Neural cell (in vitro differentiated cells): ENCODE results near the gene PCOLCE2. TPM values are rescaled to one million over a fixed set of nuclear protein-coding genes. Genes with fewer than 3 reads are reported as not detected.
"Not testable (repeated sequence)": the region's sequence is repeated elsewhere in the genome, so short reads cannot be mapped to it uniquely, and the experiment has no call there.

Experiments used
- H2AFZ ChIP-seq: fragments of 200-600, 300-800 bp; sonication (generic), shearing (Covaris generic); 2 replicates; pipeline ENCODE4 v1.6.0; 2014; ENCODE audit warnings: low read depth, mild to moderate bottlenecking, antibody characterized with exemption, low read length, moderate library complexity
- H3F3A ChIP-seq: fragments of 200-600 bp; shearing (Covaris generic); 2 replicates; pipeline ENCODE4 v1.6.1; 2016; ENCODE audit warnings: mild to moderate bottlenecking, moderate library complexity, mixed read lengths, antibody characterized with exemption, low read length; ENCODE audit not compliant: insufficient read depth, poor library complexity, severe bottlenecking
- H3K27ac ChIP-seq: fragments of 200-600, 300-800 bp; sonication (generic), shearing (Covaris generic); 2 replicates; pipeline ENCODE4 v1.5.1; 2014; ENCODE audit warnings: mild to moderate bottlenecking, low read length, moderate library complexity
- H3K27me3 ChIP-seq: fragments of 300-800, 200-600 bp; sonication (generic), shearing (Covaris generic); 2 replicates; pipeline ENCODE4 v1.6.0; 2014; ENCODE audit warnings: mild to moderate bottlenecking, low read depth, low read length, moderate library complexity; ENCODE audit not compliant: insufficient read depth
- H3K36me3 ChIP-seq: fragments of 300-800, 200-600 bp; sonication (generic), shearing (Covaris generic); 2 replicates; pipeline ENCODE4 v1.5.1; 2014; ENCODE audit warnings: mild to moderate bottlenecking, antibody characterized with exemption, low read length, moderate library complexity; ENCODE audit not compliant: insufficient read depth
- H3K4me2 ChIP-seq: fragments of 300-800, 200-600 bp; sonication (generic), shearing (Covaris generic); 2 replicates; pipeline ENCODE4 v1.6.0; 2014; ENCODE audit warnings: mild to moderate bottlenecking, low read length
- H3K4me3 ChIP-seq: fragments of 300-800, 200-600 bp; sonication (generic), shearing (Covaris generic); 2 replicates; pipeline ENCODE4 v1.5.1; 2014; ENCODE audit warnings: mild to moderate bottlenecking, low read length, moderate library complexity
- H3K79me2 ChIP-seq: fragments of 200-600 bp; shearing (Covaris generic); replicated peaks from 2 replicates; pipeline ENCODE4 v1.6.0; 2014; ENCODE audit warnings: mild to moderate bottlenecking, low read length, moderate library complexity; ENCODE audit not compliant: insufficient read depth
- H3K9ac ChIP-seq: fragments of 300-800, 200-600 bp; sonication (generic), shearing (Covaris generic); 2 replicates; pipeline ENCODE4 v1.6.1; 2016; ENCODE audit warnings: mild to moderate bottlenecking, low read length, mixed read lengths
- H3K9me2 ChIP-seq: fragments of 200-600 bp; shearing (Covaris generic); 2 replicates; pipeline ENCODE4 v1.6.1; 2016; ENCODE audit warnings: mild to moderate bottlenecking, low read length, mixed read lengths; ENCODE audit not compliant: insufficient read depth
- H3K9me3 ChIP-seq: fragments of 200-600, 300-800 bp; sonication (generic), shearing (Covaris generic); 2 replicates; pipeline ENCODE4 v1.6.1; 2016; ENCODE audit warnings: mild to moderate bottlenecking, mixed run types, low read length, moderate library complexity, mixed read lengths
- H4K20me1 ChIP-seq: fragments of 200-600 bp; shearing (Covaris generic); 2 replicates; pipeline ENCODE4 v1.6.1; 2016; ENCODE audit warnings: mild to moderate bottlenecking, mixed run types; ENCODE audit not compliant: insufficient read depth
- CTCF ChIP-seq: fragments of 450-650 bp; IDR thresholded peaks from 2 replicates; pipeline ENCODE4 v1.5.1; 2014; ENCODE audit warnings: antibody characterized with exemption, mild to moderate bottlenecking, moderate library complexity; ENCODE audit not compliant: poor library complexity, severe bottlenecking
- EP300 ChIP-seq: fragments of 450-650 bp; conservative IDR thresholded peaks from 2 replicates; pipeline ENCODE4 v1.6.1; 2014; ENCODE audit warnings: antibody characterized with exemption, mild to moderate bottlenecking, moderate library complexity; ENCODE audit not compliant: poor library complexity, severe bottlenecking
- EZH2 ChIP-seq: fragments of 200-600, 300-800 bp; shearing (Covaris generic), sonication (generic); IDR thresholded peaks from 2 replicates; pipeline ENCODE4 v1.6.1; 2014; ENCODE audit warnings: antibody characterized with exemption, low read length, borderline replicate concordance, mild to moderate bottlenecking; ENCODE audit not compliant: insufficient read depth, poor library complexity, severe bottlenecking
- MXI1 ChIP-seq: fragments of 450-650 bp; conservative IDR thresholded peaks from 2 replicates; pipeline ENCODE4 v1.6.1; 2014; ENCODE audit warnings: antibody characterized with exemption, mild to moderate bottlenecking; ENCODE audit not compliant: poor library complexity, severe bottlenecking
- POLR2AphosphoS5 ChIP-seq: IDR thresholded peaks from 2 replicates; pipeline ENCODE4 v1.6.1; 2012
- RAD21 ChIP-seq: fragments of 450-650 bp; conservative IDR thresholded peaks from 2 replicates; pipeline ENCODE4 v1.6.1; 2014; ENCODE audit warnings: antibody characterized with exemption, mild to moderate bottlenecking, moderate library complexity
- REST ChIP-seq: IDR thresholded peaks from 2 replicates; pipeline ENCODE4 v1.6.1; 2012; ENCODE audit warnings: borderline replicate concordance
- SMC3 ChIP-seq: fragments of 450-650 bp; conservative IDR thresholded peaks from 2 replicates; pipeline ENCODE4 v1.6.1; 2014; ENCODE audit warnings: antibody characterized with exemption, mild to moderate bottlenecking, moderate library complexity; ENCODE audit not compliant: poor library complexity
- TAF1 ChIP-seq: IDR thresholded peaks from 2 replicates; pipeline ENCODE4 v1.6.1; 2012; ENCODE audit warnings: low read depth
- polyA plus RNA-seq: library from polyadenylated mRNA; depleted of rRNA; stranded (reverse); fragments of >200 nt; gene quantifications from 2 replicates; pipeline ENCODE4 v1.2.3, GENCODE V29; 2014

PCOLCE2 gene
- polyA plus RNA-seq, 1 donor from 2014 or later: 29.2 TPM

GRCh38 chr3:142875099-142875498 is 13.8 kb downstream of the PCOLCE2 start:
- H3K36me3 ChIP-seq: no peaks in the 10 kb centered on the region
- no peak overlapping the region for H3K9ac ChIP-seq
- no peaks in the 10 kb centered on the region for H3K9me3 ChIP-seq
- no peaks in the 10 kb centered on the region for H3K79me2 ChIP-seq
- no peaks in the 10 kb centered on the region for H4K20me1 ChIP-seq
- H3K27me3 ChIP-seq: no peaks in the 10 kb centered on the region
- TF ChIP-seq MXI1: no peak
- TF ChIP-seq POLR2AphosphoS5: no peak
- TF ChIP-seq SMC3: no peak
- no peak for TF ChIP-seq CTCF
- no peak for TF ChIP-seq RAD21
- no peak for TF ChIP-seq REST
- TF ChIP-seq TAF1: no peak
- no peak for TF ChIP-seq EZH2
- TF ChIP-seq EP300: no peak
- H2AFZ ChIP-seq: no peak overlapping the region
- H3K9me2 ChIP-seq: no peaks in the 10 kb centered on the region
- no peak overlapping the region for H3K27ac ChIP-seq
- H3K4me2 ChIP-seq: no peak overlapping the region
- H3K4me3 ChIP-seq: no peak overlapping the region
- H3F3A ChIP-seq: no peaks in the 10 kb centered on the region

GRCh38 chr3:142868382-142868781 is 20.5 kb downstream of the PCOLCE2 start:
- not testable (repeated sequence) for H3K9me3 ChIP-seq, H3K4me3 ChIP-seq, H3K9me2 ChIP-seq, H3F3A ChIP-seq, H3K4me2 ChIP-seq, H3K27me3 ChIP-seq, H4K20me1 ChIP-seq, H3K9ac ChIP-seq, H3K27ac ChIP-seq, H3K36me3 ChIP-seq, H3K79me2 ChIP-seq, H2AFZ ChIP-seq
